Activated CD4-positive, alpha-beta T cell treated with anti-CD3 and anti-CD28 coated beads for 4 hours (primary cell): ENCODE results near the gene TMEM97.
"Not testable (repeated sequence)": the region's sequence is repeated elsewhere in the genome, so short reads cannot be mapped to it uniquely, and the experiment has no call there.

Experiments used
- DNase-seq, 2 donors: peaks; one replicate each; pipeline ENCODE4 v3.0.0-alpha.2; 2020

The TMEM97 gene

GRCh38 chr17:28338769-28339212 is 19.8 kb downstream of the TMEM97 start:
- DNase-seq, result not testable (repeated sequence)

GRCh38 chr17:28339431-28339830 is 20.4 kb downstream of the TMEM97 start:
- DNase-seq, result no peak

GRCh38 chr17:28340374-28340773 is 21.4 kb downstream of the TMEM97 start:
- DNase-seq, result no peak

GRCh38 chr17:28341516-28341915 is 22.5 kb downstream of the TMEM97 start:
- DNase-seq, result no peak

- no peak for DNase-seq
These were observed 23.3 kb downstream of the TMEM97 start for GRCh38 chr17:28342313-28342712.

- no peak for DNase-seq
These were observed 24.5 kb downstream of the TMEM97 start for GRCh38 chr17:28343491-28343932.

GRCh38 chr17:28344011-28344410 is 25.0 kb downstream of the TMEM97 start:
- DNase-seq, result no peak

GRCh38 chr17:28344435-28344901 is 25.5 kb downstream of the TMEM97 start:
- DNase-seq, result no peak

GRCh38 chr17:28345419-28346198 is 26.6 kb downstream of the TMEM97 start:
- no peak for DNase-seq

GRCh38 chr17:28346199-28346580 is 27.2 kb downstream of the TMEM97 start:
- no peak for DNase-seq

GRCh38 chr17:28346746-28347246 is 27.8 kb downstream of the TMEM97 start:
- DNase-seq, result no peak

GRCh38 chr17:28347261-28347891 is 28.4 kb downstream of the TMEM97 start:
- DNase-seq, result no peak

GRCh38 chr17:28348979-28349378 is 30.0 kb downstream of the TMEM97 start:
- DNase-seq, result no peak

GRCh38 chr17:28350271-28350670 is 31.3 kb downstream of the TMEM97 start:
- DNase-seq, result no peak

- DNase-seq, result peak; percentile 93
These were observed 38.3 kb downstream of the TMEM97 start, which contains the start of gene POLDIP2 for GRCh38 chr17:28357061-28357900. Gene POLDIP2, minus strand, starts transcription at chr17:28357527. Its CDS starts 79 bp downstream, at chr17:28357448.

GRCh38 chr17:28357901-28358197 is 38.8 kb downstream of the TMEM97 start:
- no peak for DNase-seq

GRCh38 chr17:28363186-28363585 is 44.2 kb downstream of the TMEM97 start:
- DNase-seq, result no peak

GRCh38 chr17:28363776-28364650 is 45.0 kb downstream of the TMEM97 start:
- DNase-seq, result no peak

GRCh38 chr17:28364665-28365363 is 45.8 kb downstream of the TMEM97 start, which contains the start of gene SEBOX:
Gene SEBOX, minus strand, starts transcription at chr17:28365199. Its CDS starts 48 bp downstream, at chr17:28365151.
- DNase-seq, result no peak

GRCh38 chr17:28365487-28365886 is 46.5 kb downstream of the TMEM97 start:
- DNase-seq, result no peak

GRCh38 chr17:28366605-28367004 is 47.6 kb downstream of the TMEM97 start:
- no peak for DNase-seq
